Measurements from ENCODE around the gene ATP1B1. TPM values are rescaled to one million over a fixed set of nuclear protein-coding genes. Genes with fewer than 3 reads are reported as not detected.
A peak's percentile ranks its signal among the peaks of the same experiment; 100 is the strongest.

ATP1B1 gene
- total and polyA plus RNA-seq, 2 of the 13 experiments (the other 11 are each of a cell fraction or from before 2014, with no cell fraction given), result 134 to 135 TPM

DNA sequence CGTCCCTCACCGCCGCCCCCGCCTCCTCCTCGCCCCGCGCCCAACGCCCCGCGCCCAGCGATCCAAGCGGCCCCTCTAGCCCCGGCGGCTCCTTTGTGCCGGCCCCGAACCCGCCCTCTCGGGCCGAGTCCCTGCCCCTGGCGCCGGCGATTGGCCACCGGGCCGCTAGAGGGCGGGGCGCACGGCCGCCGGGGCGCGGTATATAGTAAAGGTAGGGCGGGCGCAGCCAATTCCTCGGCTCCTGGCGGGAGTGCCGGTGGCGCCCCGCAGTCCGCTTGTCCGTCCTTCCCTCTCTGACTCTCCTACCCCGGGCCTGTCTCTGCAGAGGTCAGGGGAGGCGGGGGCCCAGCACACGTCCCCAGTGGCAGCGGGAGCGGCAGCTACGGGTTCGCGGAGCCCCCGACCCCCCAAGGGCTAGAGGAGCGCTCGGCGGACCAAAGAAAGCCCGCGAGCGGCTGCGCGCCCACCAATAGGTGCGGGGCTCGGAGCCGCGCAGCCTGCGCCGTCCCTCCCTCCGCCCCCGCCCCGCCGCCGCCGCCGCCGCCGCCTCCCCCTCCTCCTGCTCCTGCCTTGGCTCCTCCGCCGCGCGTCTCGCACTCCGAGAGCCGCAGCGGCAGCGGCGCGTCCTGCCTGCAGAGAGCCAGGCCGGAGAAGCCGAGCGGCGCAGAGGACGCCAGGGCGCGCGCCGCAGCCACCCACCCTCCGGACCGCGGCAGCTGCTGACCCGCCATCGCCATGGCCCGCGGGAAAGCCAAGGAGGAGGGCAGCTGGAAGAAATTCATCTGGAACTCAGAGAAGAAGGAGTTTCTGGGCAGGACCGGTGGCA, at the start of gene ATP1B1 (continued):
- TF ChIP-seq CBX1 (IDR thresholded peaks at IDR 0.05; ENCODE audit: low read depth) (peak; percentile 75), ZNF746 (CRISPR knock-in tag; IDR thresholded peaks at IDR 0.05) (no peak), KLF15 (CRISPR knock-in tag; IDR thresholded peaks at IDR 0.05; ENCODE audit: borderline replicate concordance) (no peak), SP140L (CRISPR knock-in tag; IDR thresholded peaks at IDR 0.05; ENCODE audit: borderline replicate concordance) (no peak), ZNF883 (CRISPR knock-in tag; IDR thresholded peaks at IDR 0.05; ENCODE audit: not compliant biosample characterization) (no peak), ZFYVE20 (CRISPR knock-in tag; IDR thresholded peaks at IDR 0.05; ENCODE audit: borderline replicate concordance, low read depth) (no peak), ARNT (IDR thresholded peaks at IDR 0.05) (no peak), POLR2A (IDR thresholded peaks at IDR 0.05; ENCODE audit: insufficient read depth in 1 of 2, low read depth in 2 of 2, low read length in 2 of 2) (peak; percentile 98 to 99), CREB1 (IDR thresholded peaks at IDR 0.05) (no peak), CREB1 (CRISPR knock-in tag; IDR thresholded peaks at IDR 0.05) (no peak), ZBTB42 (CRISPR knock-in tag; IDR thresholded peaks at IDR 0.05) (no peak), ZNF619 (CRISPR knock-in tag; IDR thresholded peaks at IDR 0.05) (no peak), TAF1 (CRISPR knock-in tag; IDR thresholded peaks at IDR 0.05) (peak; percentile 90)
- TF ChIP-seq, protein P1, sequence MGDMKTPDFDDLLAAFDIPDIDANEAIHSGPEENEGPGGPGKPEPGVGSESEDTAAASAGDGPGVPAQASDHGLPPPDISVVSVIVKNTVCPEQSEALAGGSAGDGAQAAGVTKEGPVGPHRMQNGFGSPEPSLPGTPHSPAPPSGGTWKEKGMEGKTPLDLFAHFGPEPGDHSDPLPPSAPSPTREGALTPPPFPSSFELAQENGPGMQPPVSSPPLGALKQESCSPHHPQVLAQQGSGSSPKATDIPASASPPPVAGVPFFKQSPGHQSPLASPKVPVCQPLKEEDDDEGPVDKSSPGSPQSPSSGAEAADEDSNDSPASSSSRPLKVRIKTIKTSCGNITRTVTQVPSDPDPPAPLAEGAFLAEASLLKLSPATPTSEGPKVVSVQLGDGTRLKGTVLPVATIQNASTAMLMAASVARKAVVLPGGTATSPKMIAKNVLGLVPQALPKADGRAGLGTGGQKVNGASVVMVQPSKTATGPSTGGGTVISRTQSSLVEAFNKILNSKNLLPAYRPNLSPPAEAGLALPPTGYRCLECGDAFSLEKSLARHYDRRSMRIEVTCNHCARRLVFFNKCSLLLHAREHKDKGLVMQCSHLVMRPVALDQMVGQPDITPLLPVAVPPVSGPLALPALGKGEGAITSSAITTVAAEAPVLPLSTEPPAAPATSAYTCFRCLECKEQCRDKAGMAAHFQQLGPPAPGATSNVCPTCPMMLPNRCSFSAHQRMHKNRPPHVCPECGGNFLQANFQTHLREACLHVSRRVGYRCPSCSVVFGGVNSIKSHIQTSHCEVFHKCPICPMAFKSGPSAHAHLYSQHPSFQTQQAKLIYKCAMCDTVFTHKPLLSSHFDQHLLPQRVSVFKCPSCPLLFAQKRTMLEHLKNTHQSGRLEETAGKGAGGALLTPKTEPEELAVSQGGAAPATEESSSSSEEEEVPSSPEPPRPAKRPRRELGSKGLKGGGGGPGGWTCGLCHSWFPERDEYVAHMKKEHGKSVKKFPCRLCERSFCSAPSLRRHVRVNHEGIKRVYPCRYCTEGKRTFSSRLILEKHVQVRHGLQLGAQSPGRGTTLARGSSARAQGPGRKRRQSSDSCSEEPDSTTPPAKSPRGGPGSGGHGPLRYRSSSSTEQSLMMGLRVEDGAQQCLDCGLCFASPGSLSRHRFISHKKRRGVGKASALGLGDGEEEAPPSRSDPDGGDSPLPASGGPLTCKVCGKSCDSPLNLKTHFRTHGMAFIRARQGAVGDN (CRISPR knock-in tag; IDR thresholded peaks at IDR 0.05), result no peak; the same call in 1 of the 2 replicates
- TF ChIP-seq, protein P2, sequence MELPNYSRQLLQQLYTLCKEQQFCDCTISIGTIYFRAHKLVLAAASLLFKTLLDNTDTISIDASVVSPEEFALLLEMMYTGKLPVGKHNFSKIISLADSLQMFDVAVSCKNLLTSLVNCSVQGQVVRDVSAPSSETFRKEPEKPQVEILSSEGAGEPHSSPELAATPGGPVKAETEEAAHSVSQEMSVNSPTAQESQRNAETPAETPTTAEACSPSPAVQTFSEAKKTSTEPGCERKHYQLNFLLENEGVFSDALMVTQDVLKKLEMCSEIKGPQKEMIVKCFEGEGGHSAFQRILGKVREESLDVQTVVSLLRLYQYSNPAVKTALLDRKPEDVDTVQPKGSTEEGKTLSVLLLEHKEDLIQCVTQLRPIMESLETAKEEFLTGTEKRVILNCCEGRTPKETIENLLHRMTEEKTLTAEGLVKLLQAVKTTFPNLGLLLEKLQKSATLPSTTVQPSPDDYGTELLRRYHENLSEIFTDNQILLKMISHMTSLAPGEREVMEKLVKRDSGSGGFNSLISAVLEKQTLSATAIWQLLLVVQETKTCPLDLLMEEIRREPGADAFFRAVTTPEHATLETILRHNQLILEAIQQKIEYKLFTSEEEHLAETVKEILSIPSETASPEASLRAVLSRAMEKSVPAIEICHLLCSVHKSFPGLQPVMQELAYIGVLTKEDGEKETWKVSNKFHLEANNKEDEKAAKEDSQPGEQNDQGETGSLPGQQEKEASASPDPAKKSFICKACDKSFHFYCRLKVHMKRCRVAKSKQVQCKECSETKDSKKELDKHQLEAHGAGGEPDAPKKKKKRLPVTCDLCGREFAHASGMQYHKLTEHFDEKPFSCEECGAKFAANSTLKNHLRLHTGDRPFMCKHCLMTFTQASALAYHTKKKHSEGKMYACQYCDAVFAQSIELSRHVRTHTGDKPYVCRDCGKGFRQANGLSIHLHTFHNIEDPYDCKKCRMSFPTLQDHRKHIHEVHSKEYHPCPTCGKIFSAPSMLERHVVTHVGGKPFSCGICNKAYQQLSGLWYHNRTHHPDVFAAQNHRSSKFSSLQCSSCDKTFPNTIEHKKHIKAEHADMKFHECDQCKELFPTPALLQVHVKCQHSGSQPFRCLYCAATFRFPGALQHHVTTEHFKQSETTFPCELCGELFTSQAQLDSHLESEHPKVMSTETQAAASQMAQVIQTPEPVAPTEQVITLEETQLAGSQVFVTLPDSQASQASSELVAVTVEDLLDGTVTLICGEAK (IDR thresholded peaks at IDR 0.05), result no peak
- TF ChIP-seq, protein P2 (CRISPR knock-in tag; IDR thresholded peaks at IDR 0.05), result no peak
- TF ChIP-seq, protein P3, sequence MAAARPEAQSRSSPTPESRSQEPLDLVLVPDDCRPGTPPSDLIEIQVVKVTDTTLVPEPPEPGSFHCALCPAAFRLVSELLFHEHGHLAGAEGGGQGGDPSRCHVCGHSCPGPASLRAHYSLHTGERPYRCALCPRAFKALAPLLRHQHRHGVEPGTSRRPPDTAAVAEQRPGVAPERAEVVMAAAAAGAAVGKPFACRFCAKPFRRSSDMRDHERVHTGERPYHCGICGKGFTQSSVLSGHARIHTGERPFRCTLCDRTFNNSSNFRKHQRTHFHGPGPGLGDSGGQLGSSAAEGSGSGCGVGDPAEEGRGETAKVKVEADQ (CRISPR knock-in tag; IDR thresholded peaks at IDR 0.05; ENCODE audit: borderline replicate concordance), result no peak
